HepG2 (cell line): ENCODE data around the gene ABHD6. TPM values are rescaled to one million over a fixed set of nuclear protein-coding genes. Genes with fewer than 3 reads are reported as not detected.

Experiments
- ARID3A ChIP-seq: IDR thresholded peaks from 2 replicates; pipeline ENCODE4 v1.6.1; 2012; ENCODE audit warnings: low read depth, low read length, improper control_type of control experiment
- GATAD1 ChIP-seq: IDR thresholded peaks from 2 replicates; pipeline ENCODE4 v1.6.1; 2016; ENCODE audit warnings: missing genetic modification reagents, missing compliant biosample characterization
- GPBP1L1 ChIP-seq: sonication (generic); formaldehyde crosslinking; IDR thresholded peaks from 2 replicates; pipeline ENCODE4 v1.5.0; 2020; ENCODE audit warnings: mild to moderate bottlenecking, missing genetic modification reagents
- MAFK ChIP-seq, 2 experiments: IDR thresholded peaks in 1 of 2; conservative IDR thresholded peaks in 1 of 2; 2 replicates each; pipeline ENCODE4 v1.6.1; 2011; ENCODE audit warnings: improper control_type of control experiment in 2 of 2, low read length in 2 of 2
- MBD4 ChIP-seq: IDR thresholded peaks from 2 replicates; pipeline ENCODE4 v1.6.1; 2012; ENCODE audit warnings: low read length, inconsistent platforms, borderline replicate concordance
- MEIS2 ChIP-seq: sonication (generic); formaldehyde crosslinking; IDR thresholded peaks from 2 replicates; pipeline ENCODE4 v1.9.0; 2021; ENCODE audit warnings: mild to moderate bottlenecking, missing genetic modification reagents
- PPARG ChIP-seq: conservative IDR thresholded peaks from 2 replicates; pipeline ENCODE4 v1.6.1; 2016; ENCODE audit warnings: missing biosample characterization, missing genetic modification reagents
- ZBTB34 ChIP-seq: sonication (generic); formaldehyde crosslinking; IDR thresholded peaks from 2 replicates; pipeline ENCODE4 v1.8.0; 2022; ENCODE audit warnings: mild to moderate bottlenecking, missing genetic modification reagents
- ZNF143 ChIP-seq: sonication (generic); formaldehyde crosslinking; IDR thresholded peaks from 2 replicates; pipeline ENCODE4 v1.4.0; 2020; ENCODE audit warnings: missing genetic modification reagents
- ZNF30 ChIP-seq: sonication (generic); formaldehyde crosslinking; IDR thresholded peaks from 2 replicates; pipeline ENCODE4 v1.5.0; 2020; ENCODE audit warnings: mild to moderate bottlenecking, missing genetic modification reagents
- ZNF512B ChIP-seq: sonication (generic); formaldehyde crosslinking; IDR thresholded peaks from 2 replicates; pipeline ENCODE4 v1.5.1; 2020; ENCODE audit warnings: missing genetic modification reagents, mild to moderate bottlenecking, borderline replicate concordance
- polyA plus RNA-seq, 8 experiments: library from polyadenylated mRNA; depleted of rRNA in 3 of 8; stranded (reverse) in 7 of 8; unstranded in 1 of 8; fragments of >200 nt; fragmentation: Illumina TruSeq in 4 of 8; extraction: Trizol in 4 of 8; gene quantifications; 2 replicates each; pipeline versions ENCODE4 v1.2.1 to v1.2.3, GENCODE V29; 2011 to 2016; ENCODE audit warnings: low read depth in 4 of 8, missing spikeins in 1 of 8, mixed read lengths in 1 of 8; ENCODE audit not compliant: insufficient read depth in 1 of 8
- total RNA-seq, 5 experiments: library from RNA; depleted of rRNA; stranded (reverse); fragments of >200 nt; fragmentation: Illumina TruSeq; extraction: Trizol; gene quantifications; 2 replicates each; pipeline ENCODE4 v1.2.3, GENCODE V29; 2016; ENCODE audit warnings: low read depth in 1 of 5
- TF ChIP-seq, protein P1 (sequence below): sonication (generic); formaldehyde crosslinking; IDR thresholded peaks from 2 replicates; pipeline ENCODE4 v1.4.0; 2020; ENCODE audit warnings: mild to moderate bottlenecking, missing genetic modification reagents

ABHD6 gene
- total and polyA plus RNA-seq, 2 of the 13 experiments (the other 11 are each of a cell fraction or from before 2014, with no cell fraction given) = 9.0 to 17.2 TPM

- TF ChIP-seq, protein P1, sequence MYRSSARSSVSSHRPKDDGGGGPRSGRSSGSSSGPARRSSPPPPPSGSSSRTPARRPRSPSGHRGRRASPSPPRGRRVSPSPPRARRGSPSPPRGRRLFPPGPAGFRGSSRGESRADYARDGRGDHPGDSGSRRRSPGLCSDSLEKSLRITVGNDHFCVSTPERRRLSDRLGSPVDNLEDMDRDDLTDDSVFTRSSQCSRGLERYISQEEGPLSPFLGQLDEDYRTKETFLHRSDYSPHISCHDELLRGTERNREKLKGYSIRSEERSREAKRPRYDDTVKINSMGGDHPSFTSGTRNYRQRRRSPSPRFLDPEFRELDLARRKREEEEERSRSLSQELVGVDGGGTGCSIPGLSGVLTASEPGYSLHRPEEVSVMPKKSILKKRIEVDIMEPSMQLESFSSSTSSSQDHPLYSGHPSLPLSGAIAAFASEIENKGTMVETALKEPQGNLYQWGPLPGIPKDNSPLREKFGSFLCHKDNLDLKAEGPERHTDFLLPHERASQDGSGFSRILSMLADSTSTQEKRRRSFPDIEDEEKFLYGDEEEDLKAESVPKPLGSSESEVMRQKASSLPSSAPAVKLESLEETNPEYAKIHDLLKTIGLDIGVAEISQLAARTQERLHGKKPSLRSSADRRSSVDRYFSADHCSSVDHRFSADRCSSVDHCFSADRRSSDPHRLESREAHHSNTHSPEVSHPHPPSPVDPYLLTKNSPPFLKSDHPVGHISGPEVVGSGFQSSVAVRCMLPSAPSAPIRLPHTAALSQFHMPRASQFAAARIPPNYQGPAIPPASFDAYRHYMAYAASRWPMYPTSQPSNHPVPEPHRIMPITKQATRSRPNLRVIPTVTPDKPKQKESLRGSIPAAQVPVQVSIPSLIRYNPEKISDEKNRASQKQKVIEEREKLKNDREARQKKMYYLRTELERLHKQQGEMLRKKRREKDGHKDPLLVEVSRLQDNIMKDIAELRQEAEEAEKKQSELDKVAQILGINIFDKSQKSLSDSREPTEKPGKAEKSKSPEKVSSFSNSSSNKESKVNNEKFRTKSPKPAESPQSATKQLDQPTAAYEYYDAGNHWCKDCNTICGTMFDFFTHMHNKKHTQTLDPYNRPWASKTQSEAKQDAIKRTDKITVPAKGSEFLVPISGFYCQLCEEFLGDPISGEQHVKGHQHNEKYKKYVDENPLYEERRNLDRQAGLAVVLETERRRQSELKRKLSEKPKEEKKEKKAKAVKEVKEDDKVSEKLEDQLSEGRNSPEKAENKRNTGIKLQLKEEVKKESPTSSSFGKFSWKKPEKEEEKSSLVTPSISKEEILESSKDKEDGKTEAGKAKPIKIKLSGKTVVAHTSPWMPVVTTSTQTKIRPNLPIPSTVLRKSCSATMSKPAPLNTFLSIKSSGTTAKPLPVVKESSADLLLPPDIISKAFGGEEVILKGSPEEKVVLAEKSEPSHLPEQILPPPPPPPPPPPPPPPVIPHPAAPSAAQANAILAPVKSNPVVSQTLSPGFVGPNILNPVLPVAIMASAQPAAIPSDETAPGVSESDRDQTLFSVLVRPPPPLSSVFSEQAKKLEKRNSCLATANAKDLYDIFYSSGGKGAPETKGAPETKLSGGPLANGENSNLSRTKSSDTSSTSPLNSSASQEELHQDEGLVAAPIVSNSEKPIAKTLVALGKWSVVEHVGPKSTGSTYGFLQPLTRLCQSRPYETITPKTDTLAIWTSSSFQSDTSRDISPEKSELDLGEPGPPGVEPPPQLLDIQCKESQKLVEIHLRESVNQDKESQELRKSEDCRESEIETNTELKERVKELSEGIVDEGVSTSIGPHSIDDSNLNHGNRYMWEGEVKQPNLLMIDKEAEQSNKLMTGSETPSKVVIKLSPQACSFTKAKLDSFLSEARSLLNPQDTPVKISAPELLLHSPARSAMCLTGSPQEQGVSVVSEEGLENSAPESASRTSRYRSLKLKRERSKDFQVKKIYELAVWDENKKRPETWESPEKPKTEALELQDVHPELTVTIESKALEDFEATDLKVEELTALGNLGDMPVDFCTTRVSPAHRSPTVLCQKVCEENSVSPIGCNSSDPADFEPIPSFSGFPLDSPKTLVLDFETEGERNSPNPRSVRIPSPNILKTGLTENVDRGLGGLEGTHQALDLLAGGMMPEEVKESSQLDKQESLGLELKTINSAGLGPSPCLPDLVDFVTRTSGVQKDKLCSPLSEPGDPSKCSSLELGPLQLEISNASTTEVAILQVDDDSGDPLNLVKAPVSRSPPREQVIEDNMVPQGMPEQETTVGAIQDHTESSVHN (CRISPR knock-in tag) = 0 out of 2 replicates have a peak, but pooled peaks have one; percentile 39
- peak; percentile 57; the same call in 1 of the 2 replicates for TF ChIP-seq PPARG (CRISPR knock-in tag)
- no peak for TF ChIP-seq MEIS2 (CRISPR knock-in tag)
- TF ChIP-seq MBD4 = no peak
- 0 out of 2 replicates have a peak, but pooled peaks have one; percentile 37 for TF ChIP-seq GATAD1 (CRISPR knock-in tag)
- 0 out of 2 replicates have a peak, but pooled peaks have one; percentile 48 for TF ChIP-seq ZNF512B (CRISPR knock-in tag)
- 0 out of 2 replicates have a peak, but pooled peaks have one; percentile 33 for TF ChIP-seq ZBTB34 (CRISPR knock-in tag)
- TF ChIP-seq GPBP1L1 = no peak
- TF ChIP-seq ZNF143 = peak; percentile 42; the same call in 1 of the 2 replicates
- TF ChIP-seq MAFK (conservative IDR thresholded peaks at IDR 0.05 in 1 of 2, IDR thresholded peaks at IDR 0.05 in 1 of 2; ENCODE audit: low read length in 2 of 2) = no peak
- 0 out of 2 replicates have a peak, but pooled peaks have one; percentile 26 for TF ChIP-seq ARID3A
- TF ChIP-seq ZNF30 (CRISPR knock-in tag) = no peak
Observed at GRCh38 chr3:58217209-58217811, 20.3 kb upstream of the ABHD6 start (continued).
